GM12878 (cell line): Measurements from ENCODE around the gene TRAF3IP3.

Source experiments
- NRF1 ChIP-seq: conservative IDR thresholded peaks from 2 replicates; pipeline ENCODE4 v1.6.1; 2011; ENCODE audit warnings: mild to moderate bottlenecking, low read depth, low read length, improper control_type of control experiment
- RAD21 ChIP-seq: IDR thresholded peaks from 2 replicates; pipeline ENCODE4 v1.6.1; 2011; ENCODE audit warnings: mild to moderate bottlenecking, low read depth, low read length, moderate library complexity; ENCODE audit not compliant: insufficient read depth

- TF ChIP-seq NRF1 (no peak), RAD21 (no peak)
These were observed 2.5 kb downstream of the TRAF3IP3 start for GRCh38 chr1:209758400-209758799.
